ENCODE results near the gene MMEL1.

- TF ChIP-seq EZH2phosphoT487 (IDR thresholded peaks at IDR 0.05; ENCODE audit: low read depth, severe bottlenecking, unreplicated experiment) (no peak), CTCF (IDR thresholded peaks at IDR 0.05; ENCODE audit: poor library complexity) (no peak), EZH2 (IDR thresholded peaks at IDR 0.05; ENCODE audit: borderline replicate concordance) (no peak)
Observed at GRCh38 chr1:2614145-2614544, 18.7 kb downstream of the MMEL1 start.

All from hepatocyte (in vitro differentiated cells).